Measurements from ENCODE around the gene PRKCA.

GRCh38 chr17:66287911-66288310 is 14.5 kb upstream of the PRKCA start:
- TF ChIP-seq, protein P1, sequence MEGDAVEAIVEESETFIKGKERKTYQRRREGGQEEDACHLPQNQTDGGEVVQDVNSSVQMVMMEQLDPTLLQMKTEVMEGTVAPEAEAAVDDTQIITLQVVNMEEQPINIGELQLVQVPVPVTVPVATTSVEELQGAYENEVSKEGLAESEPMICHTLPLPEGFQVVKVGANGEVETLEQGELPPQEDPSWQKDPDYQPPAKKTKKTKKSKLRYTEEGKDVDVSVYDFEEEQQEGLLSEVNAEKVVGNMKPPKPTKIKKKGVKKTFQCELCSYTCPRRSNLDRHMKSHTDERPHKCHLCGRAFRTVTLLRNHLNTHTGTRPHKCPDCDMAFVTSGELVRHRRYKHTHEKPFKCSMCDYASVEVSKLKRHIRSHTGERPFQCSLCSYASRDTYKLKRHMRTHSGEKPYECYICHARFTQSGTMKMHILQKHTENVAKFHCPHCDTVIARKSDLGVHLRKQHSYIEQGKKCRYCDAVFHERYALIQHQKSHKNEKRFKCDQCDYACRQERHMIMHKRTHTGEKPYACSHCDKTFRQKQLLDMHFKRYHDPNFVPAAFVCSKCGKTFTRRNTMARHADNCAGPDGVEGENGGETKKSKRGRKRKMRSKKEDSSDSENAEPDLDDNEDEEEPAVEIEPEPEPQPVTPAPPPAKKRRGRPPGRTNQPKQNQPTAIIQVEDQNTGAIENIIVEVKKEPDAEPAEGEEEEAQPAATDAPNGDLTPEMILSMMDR (IDR thresholded peaks at IDR 0.05; ENCODE audit: low read depth, low read length, missing input control): no peak
- TF ChIP-seq RXRA (IDR thresholded peaks at IDR 0.05) (no peak), YY1 (IDR thresholded peaks at IDR 0.05) (no peak), RAD21 (IDR thresholded peaks at IDR 0.05) (no peak), GABPA (IDR thresholded peaks at IDR 0.05 in 1 of 2, conservative IDR thresholded peaks at IDR 0.05 in 1 of 2) (no peak)

Data from liver (tissue), 3 donors.